Measurements from ENCODE around the gene WASL. TPM values are rescaled to one million over a fixed set of nuclear protein-coding genes. Genes with fewer than 3 reads are reported as not detected.
A peak's percentile ranks its signal among the peaks of the same experiment; 100 is the strongest.

WASL gene
- total RNA-seq, 1 donor from 2014 or later = 34.2 TPM

- TF ChIP-seq CTCF (IDR thresholded peaks at IDR 0.05) = no peak
- H3K27ac Mint-ChIP-seq (ENCODE audit: unreplicated experiment) = no peak overlapping the region
- peaks cover 34% of the 10 kb centered on the region for H3K4me1 Mint-ChIP-seq (ENCODE audit: low read depth)
- H3K27me3 Mint-ChIP-seq (ENCODE audit: low read depth) = no peaks in the 10 kb centered on the region
- no peak for DNase-seq (ENCODE audit: low spot score)
- H3K36me3 Mint-ChIP-seq (ENCODE audit: low read depth) = no peaks in the 10 kb centered on the region
- no peak overlapping the region for H3K4me3 Mint-ChIP-seq (ENCODE audit: unreplicated experiment)
- H3K9me3 Mint-ChIP-seq (ENCODE audit: low read depth) = no peaks in the 10 kb centered on the region
Measured at GRCh38 chr7:123719197-123719721, 29.5 kb downstream of the WASL start.

- H3K36me3 Mint-ChIP-seq (ENCODE audit: low read depth) = no peaks in the 10 kb centered on the region
- H3K9me3 Mint-ChIP-seq (ENCODE audit: low read depth) = no peaks in the 10 kb centered on the region
- no peak overlapping the region for H3K27ac Mint-ChIP-seq (ENCODE audit: unreplicated experiment)
- no peak for TF ChIP-seq CTCF (IDR thresholded peaks at IDR 0.05)
- H3K27me3 Mint-ChIP-seq (ENCODE audit: low read depth) = no peaks in the 10 kb centered on the region
- no peak for DNase-seq (ENCODE audit: low spot score)
- no peak overlapping the region for H3K4me3 Mint-ChIP-seq (ENCODE audit: unreplicated experiment)
- H3K4me1 Mint-ChIP-seq (ENCODE audit: low read depth) = peaks cover 33% of the 10 kb centered on the region
Measured at GRCh38 chr7:123718773-123719172, 30.0 kb downstream of the WASL start.

GRCh38 chr7:123717689-123718088 is 31.1 kb downstream of the WASL start:
- Mint-ChIP-seq H3K4me1 (ENCODE audit: low read depth) (peaks cover 35% of the 10 kb centered on the region), H3K27me3 (ENCODE audit: low read depth) (no peaks in the 10 kb centered on the region), H3K9me3 (ENCODE audit: low read depth) (no peaks in the 10 kb centered on the region), H3K4me3 (ENCODE audit: unreplicated experiment) (no peak overlapping the region), H3K36me3 (ENCODE audit: low read depth) (no peaks in the 10 kb centered on the region), H3K27ac (ENCODE audit: unreplicated experiment) (no peak overlapping the region)
- DNase-seq (ENCODE audit: low spot score) = no peak
- no peak for TF ChIP-seq CTCF (IDR thresholded peaks at IDR 0.05)

- Mint-ChIP-seq H3K27ac (ENCODE audit: unreplicated experiment) (no peak overlapping the region), H3K9me3 (ENCODE audit: low read depth) (no peaks in the 10 kb centered on the region), H3K36me3 (ENCODE audit: low read depth) (no peaks in the 10 kb centered on the region), H3K27me3 (ENCODE audit: low read depth) (no peaks in the 10 kb centered on the region), H3K4me3 (ENCODE audit: unreplicated experiment) (no peak overlapping the region), H3K4me1 (ENCODE audit: low read depth) (peaks cover 43% of the 10 kb centered on the region)
- DNase-seq (ENCODE audit: low spot score) = no peak
- TF ChIP-seq CTCF (IDR thresholded peaks at IDR 0.05) = peak; percentile 12
Measured at GRCh38 chr7:123716877-123717276, 31.9 kb downstream of the WASL start.

- Mint-ChIP-seq H3K36me3 (ENCODE audit: low read depth) (no peaks in the 10 kb centered on the region), H3K27me3 (ENCODE audit: low read depth) (no peaks in the 10 kb centered on the region), H3K4me1 (ENCODE audit: low read depth) (peaks cover 50% of the 10 kb centered on the region), H3K27ac (ENCODE audit: unreplicated experiment) (no peak overlapping the region), H3K4me3 (ENCODE audit: unreplicated experiment) (no peak overlapping the region), H3K9me3 (ENCODE audit: low read depth) (no peaks in the 10 kb centered on the region)
- TF ChIP-seq CTCF (IDR thresholded peaks at IDR 0.05) = no peak
- DNase-seq (ENCODE audit: low spot score) = no peak
Measured at GRCh38 chr7:123715799-123716198, 33.0 kb downstream of the WASL start.
